ENCODE measurements around the gene SUN3.
"Not testable (repeated sequence)": the region's sequence is repeated elsewhere in the genome, so short reads cannot be mapped to it uniquely, and the experiment has no call there.

The SUN3 gene

GRCh38 chr7:47946581-47947354 is 82.1 kb downstream of the SUN3 start:
- Histone ChIP-seq H2AFZ (ENCODE audit: low read length, unreplicated experiment) (no peak overlapping the region), H3K4me1 (ENCODE audit: control insufficient read depth, insufficient read depth, low read length, unreplicated experiment) (peaks cover 12% of the 10 kb centered on the region), H3K4me3 (ENCODE audit: low read depth, low read length) (no peak overlapping the region), H3K79me2 (ENCODE audit: control insufficient read depth, insufficient read depth, low read length, unreplicated experiment) (no peaks in the 10 kb centered on the region), H3K27me3 (ENCODE audit: insufficient read depth, low read length) (no peaks in the 10 kb centered on the region), H3K27ac (ENCODE audit: low read depth, low read length) (no peak overlapping the region), H3K36me3 (ENCODE audit: insufficient read depth, low read length) (no peaks in the 10 kb centered on the region)

GRCh38 chr7:47945261-47946015 is 83.5 kb downstream of the SUN3 start:
- Histone ChIP-seq H3K27me3 (ENCODE audit: insufficient read depth, low read length) (no peaks in the 10 kb centered on the region), H2AFZ (ENCODE audit: low read length, unreplicated experiment) (no peak overlapping the region)

GRCh38 chr7:47944536-47945260 is 84.2 kb downstream of the SUN3 start:
- no peaks in the 10 kb centered on the region for H3K27me3 ChIP-seq (ENCODE audit: insufficient read depth, low read length)
- no peak overlapping the region for H2AFZ ChIP-seq (ENCODE audit: low read length, unreplicated experiment)
- peaks cover 28% of the 10 kb centered on the region for H3K4me1 ChIP-seq (ENCODE audit: control insufficient read depth, insufficient read depth, low read length, unreplicated experiment)
- H3K4me3 ChIP-seq (ENCODE audit: low read depth, low read length): no peak overlapping the region
- no peaks in the 10 kb centered on the region for H3K79me2 ChIP-seq (ENCODE audit: control insufficient read depth, insufficient read depth, low read length, unreplicated experiment)
- no peaks in the 10 kb centered on the region for H3K36me3 ChIP-seq (ENCODE audit: insufficient read depth, low read length)
- no peak overlapping the region for H3K27ac ChIP-seq (ENCODE audit: low read depth, low read length)

More at GRCh38 chr7:47945261-47946015, 83.5 kb downstream of the SUN3 start:
- Histone ChIP-seq H3K36me3 (ENCODE audit: insufficient read depth, low read length) (no peaks in the 10 kb centered on the region), H3K79me2 (ENCODE audit: control insufficient read depth, insufficient read depth, low read length, unreplicated experiment) (no peaks in the 10 kb centered on the region), H3K4me3 (ENCODE audit: low read depth, low read length) (no peak overlapping the region), H3K4me1 (ENCODE audit: control insufficient read depth, insufficient read depth, low read length, unreplicated experiment) (peaks cover 24% of the 10 kb centered on the region), H3K27ac (ENCODE audit: low read depth, low read length) (no peak overlapping the region)

- Histone ChIP-seq H3K4me1 (ENCODE audit: control insufficient read depth, insufficient read depth, low read length, unreplicated experiment) (peaks cover 28% of the 10 kb centered on the region), H3K36me3 (ENCODE audit: insufficient read depth, low read length) (no peaks in the 10 kb centered on the region), H3K4me3 (ENCODE audit: low read depth, low read length) (no peak overlapping the region), H3K79me2 (ENCODE audit: control insufficient read depth, insufficient read depth, low read length, unreplicated experiment) (no peaks in the 10 kb centered on the region), H2AFZ (ENCODE audit: low read length, unreplicated experiment) (no peak overlapping the region), H3K27ac (ENCODE audit: low read depth, low read length) (no peak overlapping the region), H3K27me3 (ENCODE audit: insufficient read depth, low read length) (no peaks in the 10 kb centered on the region)
Measured at GRCh38 chr7:47943676-47944474, 85.0 kb downstream of the SUN3 start.

GRCh38 chr7:47942651-47943050 is 86.3 kb downstream of the SUN3 start:
- H3K27me3 ChIP-seq (ENCODE audit: insufficient read depth, low read length); H3K36me3 ChIP-seq (ENCODE audit: insufficient read depth, low read length); H2AFZ ChIP-seq (ENCODE audit: low read length, unreplicated experiment); H3K27ac ChIP-seq (ENCODE audit: low read depth, low read length); H3K79me2 ChIP-seq (ENCODE audit: control insufficient read depth, insufficient read depth, low read length, unreplicated experiment); H3K4me3 ChIP-seq (ENCODE audit: low read depth, low read length): not testable (repeated sequence)
- peaks cover 28% of the 10 kb centered on the region for H3K4me1 ChIP-seq (ENCODE audit: control insufficient read depth, insufficient read depth, low read length, unreplicated experiment)

GRCh38 chr7:47942132-47942531 is 86.8 kb downstream of the SUN3 start:
- Histone ChIP-seq H3K4me3 (ENCODE audit: low read depth, low read length) (no peak overlapping the region), H3K36me3 (ENCODE audit: insufficient read depth, low read length) (no peaks in the 10 kb centered on the region), H2AFZ (ENCODE audit: low read length, unreplicated experiment) (peak overlapping the region; percentile 78), H3K79me2 (ENCODE audit: control insufficient read depth, insufficient read depth, low read length, unreplicated experiment) (no peaks in the 10 kb centered on the region), H3K27me3 (ENCODE audit: insufficient read depth, low read length) (no peaks in the 10 kb centered on the region), H3K27ac (ENCODE audit: low read depth, low read length) (peak overlapping the region; percentile 91), H3K4me1 (ENCODE audit: control insufficient read depth, insufficient read depth, low read length, unreplicated experiment) (peaks cover 28% of the 10 kb centered on the region)

GRCh38 chr7:47941136-47941844 is 87.6 kb downstream of the SUN3 start:
- Histone ChIP-seq H3K27me3 (ENCODE audit: insufficient read depth, low read length) (no peaks in the 10 kb centered on the region), H3K27ac (ENCODE audit: low read depth, low read length) (peak overlapping the region; percentile 91), H3K79me2 (ENCODE audit: control insufficient read depth, insufficient read depth, low read length, unreplicated experiment) (no peaks in the 10 kb centered on the region), H3K36me3 (ENCODE audit: insufficient read depth, low read length) (no peaks in the 10 kb centered on the region), H2AFZ (ENCODE audit: low read length, unreplicated experiment) (peak overlapping the region; percentile 43), H3K4me1 (ENCODE audit: control insufficient read depth, insufficient read depth, low read length, unreplicated experiment) (peaks cover 28% of the 10 kb centered on the region), H3K4me3 (ENCODE audit: low read depth, low read length) (peak overlapping the region; percentile 17; the same call in 1 of the 2 replicates)

- H3K27ac ChIP-seq (ENCODE audit: low read depth, low read length): peak overlapping the region; percentile 91
- no peak overlapping the region for H2AFZ ChIP-seq (ENCODE audit: low read length, unreplicated experiment)
- H3K4me1 ChIP-seq (ENCODE audit: control insufficient read depth, insufficient read depth, low read length, unreplicated experiment): peaks cover 28% of the 10 kb centered on the region
Measured at GRCh38 chr7:47940088-47941013, 88.6 kb downstream of the SUN3 start.

GRCh38 chr7:47939425-47940036 is 89.4 kb downstream of the SUN3 start:
- Histone ChIP-seq H3K36me3 (ENCODE audit: insufficient read depth, low read length) (no peaks in the 10 kb centered on the region), H3K27me3 (ENCODE audit: insufficient read depth, low read length) (no peaks in the 10 kb centered on the region), H3K4me1 (ENCODE audit: control insufficient read depth, insufficient read depth, low read length, unreplicated experiment) (peaks cover 28% of the 10 kb centered on the region), H2AFZ (ENCODE audit: low read length, unreplicated experiment) (no peak overlapping the region), H3K79me2 (ENCODE audit: control insufficient read depth, insufficient read depth, low read length, unreplicated experiment) (no peaks in the 10 kb centered on the region), H3K4me3 (ENCODE audit: low read depth, low read length) (no peak overlapping the region), H3K27ac (ENCODE audit: low read depth, low read length) (no peak overlapping the region)

More at GRCh38 chr7:47940088-47941013, 88.6 kb downstream of the SUN3 start:
- Histone ChIP-seq H3K27me3 (ENCODE audit: insufficient read depth, low read length) (no peaks in the 10 kb centered on the region), H3K79me2 (ENCODE audit: control insufficient read depth, insufficient read depth, low read length, unreplicated experiment) (no peaks in the 10 kb centered on the region), H3K36me3 (ENCODE audit: insufficient read depth, low read length) (no peaks in the 10 kb centered on the region), H3K4me3 (ENCODE audit: low read depth, low read length) (no peak overlapping the region)

Measured in ACC112 (cell line).